Upper lobe of right lung (tissue), 1 donor: ENCODE results near the gene C19orf38. TPM values are rescaled to one million over a fixed set of nuclear protein-coding genes. Genes with fewer than 3 reads are reported as not detected.

Experiments
- ATAC-seq: fragments of 200-7000 bp; cut with Tn5 transposase; one replicate; pipeline ENCODE4 v1.9.1; 2020; ENCODE audit warnings: mild to moderate bottlenecking, moderate library complexity
- DNase-seq: peaks from one replicate; pipeline ENCODE4 v3.0.0-alpha.2; 2020
- H3K27ac ChIP-seq: fragments of 200-600 bp; one replicate; pipeline ENCODE4 v1.8.0; 2022
- H3K27me3 ChIP-seq: fragments of 200-600 bp; one replicate; pipeline ENCODE4 v1.8.0; 2022; ENCODE audit warnings: mild to moderate bottlenecking
- H3K36me3 ChIP-seq: fragments of 200-600 bp; one replicate; pipeline ENCODE4 v1.8.0; 2022
- H3K4me1 ChIP-seq: fragments of 200-600 bp; one replicate; pipeline ENCODE4 v1.8.0; 2022
- H3K4me3 ChIP-seq: fragments of 200-600 bp; one replicate; pipeline ENCODE4 v1.8.0; 2022; ENCODE audit warnings: mild to moderate bottlenecking
- H3K9me3 ChIP-seq: fragments of 200-600 bp; one replicate; pipeline ENCODE4 v1.8.0; 2022
- CTCF ChIP-seq: fragments of 200-600 bp; IDR thresholded peaks from one replicate; pipeline ENCODE4 v1.8.0; 2022; ENCODE audit warnings: antibody characterized with exemption
- intact Hi-C: fragments of 100-400 bp; cut with DNase I; formaldehyde crosslinking; loops from one replicate; pipeline ENCODE4 v1.11.0; 2022
- total RNA-seq: library from RNA; stranded (reverse); fragmentation: NEBNext Ultra II Directional; extraction: Animal tissue kit (Norgen Biotek cat#: 25700); gene quantifications from one replicate; pipeline ENCODE4 v1.2.1, GENCODE V29; 2021
- donor health status: DM: no; HTN: yes; CAD: no; lungs with severe emphysema.

Gene C19orf38
- total RNA-seq, 1 donor from 2014 or later, result 7.4 TPM

GRCh38 chr19:10911579-10912363 lies 63.6 kb downstream of the C19orf38 start:
- DNase-seq (no peak), ATAC-seq (no peak)
- peaks cover 72% of the 10 kb centered on the region for H3K36me3 ChIP-seq

GRCh38 chr19:10912619-10913018 lies 64.4 kb downstream of the C19orf38 start:
- intact Hi-C loops, result no loop called here
- no peaks in the 10 kb centered on the region for H3K4me1 ChIP-seq
- no peak overlapping the region for H3K4me3 ChIP-seq
- no peak for DNase-seq
- H3K27ac ChIP-seq, result no peak overlapping the region
- no peaks in the 10 kb centered on the region for H3K27me3 ChIP-seq
- H3K36me3 ChIP-seq, result peaks cover 72% of the 10 kb centered on the region
- no peak for ATAC-seq
- no peak for TF ChIP-seq CTCF
- no peaks in the 10 kb centered on the region for H3K9me3 ChIP-seq

More at GRCh38 chr19:10911579-10912363, 63.6 kb downstream of the C19orf38 start:
- no peak for TF ChIP-seq CTCF
- H3K9me3 ChIP-seq, result no peaks in the 10 kb centered on the region
- no peaks in the 10 kb centered on the region for H3K27me3 ChIP-seq
- no peaks in the 10 kb centered on the region for H3K4me1 ChIP-seq
- intact Hi-C loops, result no loop called here
- no peak overlapping the region for H3K4me3 ChIP-seq
- H3K27ac ChIP-seq, result no peak overlapping the region

- no peak for TF ChIP-seq CTCF
- intact Hi-C loops, result no loop called here
- Histone ChIP-seq H3K36me3 (peaks cover 71% of the 10 kb centered on the region), H3K4me3 (no peak overlapping the region), H3K27ac (no peak overlapping the region), H3K4me1 (no peaks in the 10 kb centered on the region), H3K9me3 (no peaks in the 10 kb centered on the region), H3K27me3 (no peaks in the 10 kb centered on the region)
- ATAC-seq (no peak), DNase-seq (no peak)
Observed at GRCh38 chr19:10913716-10914340, 65.6 kb downstream of the C19orf38 start.

- H3K27me3 ChIP-seq, result no peaks in the 10 kb centered on the region
- intact Hi-C loops, result no loop called here
- no peak overlapping the region for H3K27ac ChIP-seq
- H3K4me1 ChIP-seq, result no peaks in the 10 kb centered on the region
- TF ChIP-seq CTCF, result no peak
- no peak overlapping the region for H3K4me3 ChIP-seq
- DNase-seq, result no peak
- H3K36me3 ChIP-seq, result peaks cover 68% of the 10 kb centered on the region
- H3K9me3 ChIP-seq, result no peaks in the 10 kb centered on the region
- no peak for ATAC-seq
Observed at GRCh38 chr19:10915130-10916091, 67.2 kb downstream of the C19orf38 start.

GRCh38 chr19:10916602-10917001 lies 68.4 kb downstream of the C19orf38 start:
- H3K36me3 ChIP-seq, result peaks cover 71% of the 10 kb centered on the region

More at GRCh38 chr19:10916602-10917001, 68.4 kb downstream of the C19orf38 start:
- H3K27ac ChIP-seq, result no peak overlapping the region
- no peaks in the 10 kb centered on the region for H3K4me1 ChIP-seq
- H3K4me3 ChIP-seq, result no peak overlapping the region
- intact Hi-C loops, result no loop called here
- no peak for TF ChIP-seq CTCF
- H3K9me3 ChIP-seq, result no peaks in the 10 kb centered on the region
- H3K27me3 ChIP-seq, result no peaks in the 10 kb centered on the region
- no peak for DNase-seq
- no peak for ATAC-seq
